ENCODE data around the gene SYNPO.

GRCh38 chr5:150625831-150626746 is 14.4 kb upstream of the SYNPO start:
- TF ChIP-seq SP1 (IDR thresholded peaks at IDR 0.05) = no peak
- TF ChIP-seq ELF4 (IDR thresholded peaks at IDR 0.05) = no peak
- TF ChIP-seq TARDBP (IDR thresholded peaks at IDR 0.05) = no peak
- TF ChIP-seq NFRKB (IDR thresholded peaks at IDR 0.05) = no peak
- TF ChIP-seq FOXK2 (IDR thresholded peaks at IDR 0.05) = no peak
- no peak for TF ChIP-seq CTBP1 (IDR thresholded peaks at IDR 0.05; ENCODE audit: borderline replicate concordance)
- TF ChIP-seq BHLHE40 (IDR thresholded peaks at IDR 0.05; ENCODE audit: borderline replicate concordance) = no peak
- no peak for TF ChIP-seq FOXM1 (IDR thresholded peaks at IDR 0.05; ENCODE audit: borderline replicate concordance)
- TF ChIP-seq SUZ12 (IDR thresholded peaks at IDR 0.05) = no peak
- TF ChIP-seq PKNOX1 (IDR thresholded peaks at IDR 0.05) = no peak
- no peak for TF ChIP-seq ARNT (IDR thresholded peaks at IDR 0.05)
- no peak for TF ChIP-seq FOXA1 (IDR thresholded peaks at IDR 0.05)
